NCI-H2081 (cell line): ENCODE measurements around the gene RPS6KA2.
"Not testable (repeated sequence)": the region's sequence is repeated elsewhere in the genome, so short reads cannot be mapped to it uniquely, and the experiment has no call there.

Experiments
- DNase-seq, 2 experiments: peaks; one replicate each; lab custom pipeline; 2025; lab: John Stamatoyannopoulos, UW

Gene RPS6KA2

GRCh38 chr6:166635013-166635970 lies 8.2 kb upstream of the RPS6KA2 start:
- DNase-seq: no peak

- not testable (repeated sequence) for DNase-seq
Observed at GRCh38 chr6:166634581-166634980, 7.5 kb upstream of the RPS6KA2 start.

GRCh38 chr6:166633732-166634535 lies 6.9 kb upstream of the RPS6KA2 start:
- DNase-seq: no peak

- DNase-seq: no peak
Observed at GRCh38 chr6:166632731-166633130, 5.7 kb upstream of the RPS6KA2 start.

GRCh38 chr6:166630462-166630861 lies 3.4 kb upstream of the RPS6KA2 start:
- DNase-seq: no peak

- no peak for DNase-seq
Observed at GRCh38 chr6:166629628-166630027, 2.6 kb upstream of the RPS6KA2 start.

GRCh38 chr6:166627875-166628801 lies 1.1 kb upstream of the RPS6KA2 start:
- peak; percentile 44 to 63 for DNase-seq

- peak in 1 of 2 experiments; percentile 21 for DNase-seq
Observed at GRCh38 chr6:166626177-166627032, 646 bp downstream of the RPS6KA2 start.

GRCh38 chr6:166625356-166625755 lies 1.7 kb downstream of the RPS6KA2 start:
- no peak for DNase-seq

- no peak for DNase-seq
Observed at GRCh38 chr6:166624275-166624674, 2.8 kb downstream of the RPS6KA2 start.

GRCh38 chr6:166623318-166623717 lies 3.7 kb downstream of the RPS6KA2 start:
- DNase-seq: no peak

GRCh38 chr6:166621114-166621540 lies 5.9 kb downstream of the RPS6KA2 start:
- DNase-seq: no peak

GRCh38 chr6:166620478-166621113 lies 6.5 kb downstream of the RPS6KA2 start:
- DNase-seq: no peak

- DNase-seq: no peak
Observed at GRCh38 chr6:166619912-166620311, 7.1 kb downstream of the RPS6KA2 start.

GRCh38 chr6:166618866-166619761 lies 7.9 kb downstream of the RPS6KA2 start:
- DNase-seq: no peak

- DNase-seq: no peak
Observed at GRCh38 chr6:166618251-166618650, 8.8 kb downstream of the RPS6KA2 start.

GRCh38 chr6:166617359-166617758 lies 9.7 kb downstream of the RPS6KA2 start:
- no peak for DNase-seq

- DNase-seq: no peak
Observed at GRCh38 chr6:166616261-166617238, 10.5 kb downstream of the RPS6KA2 start.
